Measurements from ENCODE around the gene CD2.

DNA sequence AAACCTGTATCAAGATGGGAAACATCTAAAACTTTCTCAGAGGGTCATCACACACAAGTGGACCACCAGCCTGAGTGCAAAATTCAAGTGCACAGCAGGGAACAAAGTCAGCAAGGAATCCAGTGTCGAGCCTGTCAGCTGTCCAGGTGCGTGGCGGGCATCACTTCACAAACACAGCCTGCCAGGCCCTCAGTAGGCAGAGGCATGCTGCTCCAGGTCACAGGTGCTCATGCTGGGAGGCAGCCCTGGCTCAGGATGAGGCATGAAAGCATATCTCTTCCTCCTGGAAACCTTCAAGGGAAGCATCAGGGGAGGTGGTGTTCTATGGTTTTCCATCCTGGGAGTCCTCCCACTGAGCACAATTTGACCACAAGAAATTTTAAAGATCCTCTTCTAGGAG is 6.3 kb downstream of the CD2 start:
- TF ChIP-seq, protein P1, sequence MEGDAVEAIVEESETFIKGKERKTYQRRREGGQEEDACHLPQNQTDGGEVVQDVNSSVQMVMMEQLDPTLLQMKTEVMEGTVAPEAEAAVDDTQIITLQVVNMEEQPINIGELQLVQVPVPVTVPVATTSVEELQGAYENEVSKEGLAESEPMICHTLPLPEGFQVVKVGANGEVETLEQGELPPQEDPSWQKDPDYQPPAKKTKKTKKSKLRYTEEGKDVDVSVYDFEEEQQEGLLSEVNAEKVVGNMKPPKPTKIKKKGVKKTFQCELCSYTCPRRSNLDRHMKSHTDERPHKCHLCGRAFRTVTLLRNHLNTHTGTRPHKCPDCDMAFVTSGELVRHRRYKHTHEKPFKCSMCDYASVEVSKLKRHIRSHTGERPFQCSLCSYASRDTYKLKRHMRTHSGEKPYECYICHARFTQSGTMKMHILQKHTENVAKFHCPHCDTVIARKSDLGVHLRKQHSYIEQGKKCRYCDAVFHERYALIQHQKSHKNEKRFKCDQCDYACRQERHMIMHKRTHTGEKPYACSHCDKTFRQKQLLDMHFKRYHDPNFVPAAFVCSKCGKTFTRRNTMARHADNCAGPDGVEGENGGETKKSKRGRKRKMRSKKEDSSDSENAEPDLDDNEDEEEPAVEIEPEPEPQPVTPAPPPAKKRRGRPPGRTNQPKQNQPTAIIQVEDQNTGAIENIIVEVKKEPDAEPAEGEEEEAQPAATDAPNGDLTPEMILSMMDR (IDR thresholded peaks at IDR 0.05; ENCODE audit: low read length) = no peak
- TF ChIP-seq EZH2phosphoT487 (IDR thresholded peaks at IDR 0.05; ENCODE audit: low read length) = no peak
- no peak for TF ChIP-seq EZH2 (optimal IDR thresholded peaks at IDR 0.05; ENCODE audit: low read depth, low read length)
